Hepatocyte (in vitro differentiated cells): ENCODE results near the gene GNAL. TPM values are rescaled to one million over a fixed set of nuclear protein-coding genes. Genes with fewer than 3 reads are reported as not detected.

Source experiments
- DNase-seq: peaks from one replicate; pipeline ENCODE4 v3.0.0-alpha.2; 2016; ENCODE audit warnings: low spot score
- H2AFZ ChIP-seq: fragments of 200-600 bp; sonication (generic); 2 replicates; pipeline ENCODE4 v1.6.0; 2016; ENCODE audit warnings: antibody characterized with exemption, mild to moderate bottlenecking
- H3K27ac ChIP-seq: fragments of 200-600 bp; sonication (generic); 2 replicates; pipeline ENCODE4 v1.5.1; 2016; ENCODE audit warnings: mild to moderate bottlenecking
- H3K27me3 ChIP-seq: fragments of 200-600 bp; sonication (generic); 2 replicates; pipeline ENCODE4 v1.6.1; 2016
- H3K36me3 ChIP-seq: fragments of 200-600 bp; sonication (generic); replicated peaks from 2 replicates; pipeline ENCODE4 v1.5.1; 2016; ENCODE audit warnings: low read depth; ENCODE audit not compliant: insufficient read depth
- H3K4me1 ChIP-seq: fragments of 200-600 bp; sonication (generic); 2 replicates; pipeline ENCODE4 v1.5.1; 2016; ENCODE audit warnings: mild to moderate bottlenecking, moderate library complexity; ENCODE audit not compliant: insufficient read depth
- H3K4me2 ChIP-seq: fragments of 200-600 bp; sonication (generic); 2 replicates; pipeline ENCODE4 v1.6.0; 2016
- H3K4me3 ChIP-seq: fragments of 200-600 bp; sonication (generic); 2 replicates; pipeline ENCODE4 v1.5.1; 2016; ENCODE audit warnings: mild to moderate bottlenecking
- H3K79me2 ChIP-seq: fragments of 200-600 bp; sonication (generic); 2 replicates; pipeline ENCODE4 v1.6.0; 2017; ENCODE audit warnings: mild to moderate bottlenecking
- H3K9me2 ChIP-seq: fragments of 200-600 bp; sonication (generic); replicated peaks from 2 replicates; pipeline ENCODE4 v1.6.0; 2017; ENCODE audit warnings: mild to moderate bottlenecking; ENCODE audit not compliant: insufficient read depth
- H3K9me3 ChIP-seq: fragments of 200-600 bp; sonication (generic); 2 replicates; pipeline ENCODE4 v1.5.1; 2016; ENCODE audit warnings: low read depth, mild to moderate bottlenecking
- H4K20me1 ChIP-seq: fragments of 200-600 bp; sonication (generic); 2 replicates; pipeline ENCODE4 v1.6.0; 2016; ENCODE audit warnings: mild to moderate bottlenecking; ENCODE audit not compliant: insufficient read depth, poor library complexity, severe bottlenecking
- EZH2 ChIP-seq: fragments of 200-600 bp; sonication (generic); IDR thresholded peaks from 2 replicates; pipeline ENCODE4 v1.6.1; 2016; ENCODE audit warnings: antibody characterized with exemption, mild to moderate bottlenecking, borderline replicate concordance
- EZH2phosphoT487 ChIP-seq: fragments of 200-600 bp; sonication (generic); IDR thresholded peaks from one replicate; pipeline ENCODE4 v1.6.1; 2018; ENCODE audit warnings: antibody characterized with exemption, mild to moderate bottlenecking, low read depth, moderate library complexity; ENCODE audit not compliant: unreplicated experiment, severe bottlenecking
- WGBS: methylation state at CpG from one replicate; pipeline ENCODE4 v1.1.6; 2016; ENCODE audit warnings: low lambda C conversion rate; ENCODE audit errors: missing lambda C conversion rate; 5-methylcytosine and 5-hydroxymethylcytosine counted together
- polyA plus RNA-seq: library from polyadenylated mRNA; unstranded; fragments of >200 nt; fragmentation: Nextera tagmentation; extraction: Ambion mirVana; gene quantifications from 2 replicates; pipeline ENCODE4 v1.2.1, GENCODE V29; 2016
- total RNA-seq: library from RNA; depleted of rRNA; stranded (reverse); fragments of >200 nt; gene quantifications from 2 replicates; pipeline ENCODE4 v1.2.3, GENCODE V29; 2014
- TF ChIP-seq, protein P1 (sequence below): fragments of 200-600 bp; sonication (generic); IDR thresholded peaks from 2 replicates; pipeline ENCODE4 v1.5.1; 2016; ENCODE audit warnings: antibody characterized with exemption, mild to moderate bottlenecking; ENCODE audit not compliant: poor library complexity

Gene GNAL
- total and polyA plus RNA-seq, 2 experiments from 2014 or later = 4.4 to 5.2 TPM

DNA sequence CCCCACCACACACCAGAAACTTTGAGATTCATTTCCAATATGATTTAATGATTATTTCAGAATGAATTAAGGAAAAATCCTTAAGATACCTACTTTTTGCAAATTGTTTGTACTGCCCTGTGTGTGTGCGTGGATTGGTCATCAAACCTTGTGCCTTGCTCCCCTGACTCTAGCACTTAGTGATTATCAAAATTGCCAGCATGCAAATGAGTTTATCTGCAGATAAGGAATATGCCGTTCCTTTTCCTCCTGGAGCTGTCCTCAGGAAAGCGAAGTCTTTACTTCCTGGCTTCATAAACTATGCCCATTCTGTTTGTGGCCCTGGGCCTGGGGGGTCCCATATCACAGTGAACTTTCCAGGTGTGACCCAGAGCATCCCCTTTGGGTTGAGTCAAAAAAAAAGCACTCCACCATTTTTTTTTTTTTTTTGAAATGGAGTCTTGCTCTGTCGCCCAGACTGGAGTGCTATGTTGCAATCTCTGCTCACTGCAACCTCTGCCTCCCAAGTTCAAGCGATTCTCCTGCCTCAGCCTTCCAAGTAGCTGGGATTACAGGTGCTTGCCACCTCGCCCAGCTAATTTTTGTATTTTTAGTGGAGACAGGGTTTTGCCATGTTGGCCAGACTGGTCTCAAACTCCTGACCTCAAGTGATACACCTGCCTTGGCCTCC, 173.5 kb downstream of the GNAL start:
- H2AFZ ChIP-seq = no peak overlapping the region
- H3K9me3 ChIP-seq = no peaks in the 10 kb centered on the region
- H4K20me1 ChIP-seq = no peaks in the 10 kb centered on the region
- DNase-seq = no peak
- WGBS = 69% methylated on average over 6 of the region's 6 CpGs
- H3K4me3 ChIP-seq = no peak overlapping the region
- H3K27me3 ChIP-seq = no peaks in the 10 kb centered on the region
- peaks cover 3% of the 10 kb centered on the region for H3K4me1 ChIP-seq
- peak overlapping the region; percentile 84 for H3K27ac ChIP-seq
- H3K4me2 ChIP-seq = no peak overlapping the region
- H3K36me3 ChIP-seq = no peaks in the 10 kb centered on the region
- H3K79me2 ChIP-seq = no peaks in the 10 kb centered on the region
- TF ChIP-seq, protein P1, sequence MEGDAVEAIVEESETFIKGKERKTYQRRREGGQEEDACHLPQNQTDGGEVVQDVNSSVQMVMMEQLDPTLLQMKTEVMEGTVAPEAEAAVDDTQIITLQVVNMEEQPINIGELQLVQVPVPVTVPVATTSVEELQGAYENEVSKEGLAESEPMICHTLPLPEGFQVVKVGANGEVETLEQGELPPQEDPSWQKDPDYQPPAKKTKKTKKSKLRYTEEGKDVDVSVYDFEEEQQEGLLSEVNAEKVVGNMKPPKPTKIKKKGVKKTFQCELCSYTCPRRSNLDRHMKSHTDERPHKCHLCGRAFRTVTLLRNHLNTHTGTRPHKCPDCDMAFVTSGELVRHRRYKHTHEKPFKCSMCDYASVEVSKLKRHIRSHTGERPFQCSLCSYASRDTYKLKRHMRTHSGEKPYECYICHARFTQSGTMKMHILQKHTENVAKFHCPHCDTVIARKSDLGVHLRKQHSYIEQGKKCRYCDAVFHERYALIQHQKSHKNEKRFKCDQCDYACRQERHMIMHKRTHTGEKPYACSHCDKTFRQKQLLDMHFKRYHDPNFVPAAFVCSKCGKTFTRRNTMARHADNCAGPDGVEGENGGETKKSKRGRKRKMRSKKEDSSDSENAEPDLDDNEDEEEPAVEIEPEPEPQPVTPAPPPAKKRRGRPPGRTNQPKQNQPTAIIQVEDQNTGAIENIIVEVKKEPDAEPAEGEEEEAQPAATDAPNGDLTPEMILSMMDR = no peak
- TF ChIP-seq EZH2 (no peak), EZH2phosphoT487 (no peak)
- H3K9me2 ChIP-seq = no peaks in the 10 kb centered on the region

DNA sequence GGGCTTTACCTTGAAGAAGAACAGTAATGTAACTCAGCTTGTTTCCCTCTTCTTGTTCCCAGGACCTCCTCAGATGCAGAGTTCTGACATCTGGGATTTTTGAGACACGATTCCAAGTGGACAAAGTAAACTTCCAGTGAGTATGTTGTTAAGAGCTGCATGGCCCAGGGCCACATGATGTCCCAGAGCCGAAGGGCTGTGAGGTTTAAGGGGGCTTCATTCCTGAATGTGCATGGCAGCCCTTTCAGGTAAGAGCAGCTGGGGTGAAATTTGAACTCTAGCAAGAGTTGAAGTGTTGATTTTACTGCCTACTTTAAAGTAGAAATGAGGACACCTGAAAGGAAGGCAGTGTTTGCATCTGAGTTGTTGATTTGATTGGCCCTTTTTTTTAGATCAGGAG, 175.4 kb downstream of the GNAL start:
- H3K27ac ChIP-seq = no peak overlapping the region
- H3K4me2 ChIP-seq = no peak overlapping the region
- 76% methylated on average over 2 of the region's 2 CpGs for WGBS
- H2AFZ ChIP-seq = no peak overlapping the region
- no peaks in the 10 kb centered on the region for H3K27me3 ChIP-seq
- no peak for DNase-seq
- no peak overlapping the region for H3K4me3 ChIP-seq
- H3K4me1 ChIP-seq = peaks cover 3% of the 10 kb centered on the region
- no peaks in the 10 kb centered on the region for H3K9me3 ChIP-seq
- H4K20me1 ChIP-seq = no peaks in the 10 kb centered on the region
- TF ChIP-seq, protein P1 = no peak
- no peak for TF ChIP-seq EZH2phosphoT487
- no peak for TF ChIP-seq EZH2
- H3K79me2 ChIP-seq = no peaks in the 10 kb centered on the region
- no peaks in the 10 kb centered on the region for H3K36me3 ChIP-seq
- H3K9me2 ChIP-seq = no peaks in the 10 kb centered on the region

DNA sequence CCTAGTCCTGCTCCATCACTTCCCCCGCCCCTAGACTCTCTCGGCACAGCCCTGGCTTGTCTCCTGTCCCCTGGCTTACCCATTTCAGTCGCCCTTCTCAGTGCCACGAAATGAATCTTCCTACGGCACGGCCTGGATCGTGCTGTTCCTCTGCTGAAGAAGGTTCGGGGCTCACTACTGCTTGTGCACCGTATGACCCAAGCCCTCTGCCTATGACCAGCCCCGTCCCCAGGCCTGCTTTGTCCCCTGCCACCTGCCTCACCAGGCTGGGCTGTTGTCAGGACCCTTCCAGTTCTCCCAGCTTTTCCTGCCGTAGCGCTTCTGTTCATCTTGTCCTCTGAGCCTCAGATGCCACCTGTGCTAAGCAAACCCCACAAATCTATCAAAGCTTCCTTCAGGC, 176.0 kb downstream of the GNAL start:
- WGBS = 94% methylated on average over 12 of the region's 12 CpGs

DNA sequence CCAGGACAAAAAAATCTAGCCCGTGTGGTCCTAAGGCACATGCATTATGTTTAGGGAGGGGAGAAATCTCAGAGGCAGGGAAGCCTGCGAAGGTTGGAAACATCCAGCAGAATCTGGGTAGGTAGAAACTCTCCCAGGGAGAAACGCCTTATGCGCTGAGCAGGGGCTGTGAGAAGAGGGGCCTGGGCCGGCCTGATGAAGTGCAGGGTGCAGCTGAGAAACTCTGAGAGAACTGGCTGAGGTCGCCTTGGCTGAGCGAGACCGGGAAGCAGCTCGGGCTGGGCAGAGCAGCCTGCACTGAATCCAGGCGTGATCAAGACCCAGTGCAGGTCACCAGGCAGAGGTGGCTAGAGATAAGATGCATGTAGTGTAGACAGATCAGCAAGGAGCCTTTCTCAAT, 177.3 kb downstream of the GNAL start:
- no peak for DNase-seq
- WGBS = 83% methylated on average over 10 of the region's 10 CpGs
- Histone ChIP-seq H3K9me3 (no peaks in the 10 kb centered on the region), H3K79me2 (no peaks in the 10 kb centered on the region), H3K36me3 (no peaks in the 10 kb centered on the region), H3K9me2 (no peaks in the 10 kb centered on the region), H3K4me1 (peaks cover 3% of the 10 kb centered on the region), H3K4me2 (no peak overlapping the region), H4K20me1 (no peaks in the 10 kb centered on the region), H2AFZ (no peak overlapping the region), H3K27ac (no peak overlapping the region), H3K4me3 (no peak overlapping the region), H3K27me3 (no peaks in the 10 kb centered on the region)
- TF ChIP-seq EZH2phosphoT487 = no peak
- no peak for TF ChIP-seq EZH2
- TF ChIP-seq, protein P1 = no peak

More for the DNA sequence above, 176.0 kb downstream of the GNAL start:
- H3K27ac ChIP-seq = no peak overlapping the region
- H3K27me3 ChIP-seq = no peaks in the 10 kb centered on the region
- no peaks in the 10 kb centered on the region for H3K9me2 ChIP-seq
- no peak overlapping the region for H2AFZ ChIP-seq
- no peak overlapping the region for H3K4me2 ChIP-seq
- H3K9me3 ChIP-seq = no peaks in the 10 kb centered on the region
- H3K4me1 ChIP-seq = peaks cover 3% of the 10 kb centered on the region
- no peaks in the 10 kb centered on the region for H4K20me1 ChIP-seq
- H3K36me3 ChIP-seq = no peaks in the 10 kb centered on the region
- no peak for TF ChIP-seq EZH2phosphoT487
- H3K4me3 ChIP-seq = no peak overlapping the region
- no peak for DNase-seq
- no peaks in the 10 kb centered on the region for H3K79me2 ChIP-seq
